GM12865 (cell line): ENCODE measurements around the gene MUC20.

Experiments used
- DNase-seq: peaks from one replicate; pipeline ENCODE4 v3.0.0; 2010; ENCODE audit warnings: low read depth
- H3K4me3 ChIP-seq: 2 replicates; pipeline ENCODE4 v1.5.1; 2011; ENCODE audit warnings: mild to moderate bottlenecking, low read depth, low read length, control low read depth
- CTCF ChIP-seq: IDR thresholded peaks from 2 replicates; pipeline ENCODE4 v1.5.1; 2011; ENCODE audit warnings: low read length, control low read depth, low read depth, inconsistent platforms; ENCODE audit not compliant: insufficient read depth; ENCODE audit errors: missing control alignments

Gene MUC20

GRCh38 chr3:195697582-195698324 lies 23.0 kb upstream of the MUC20 start:
- H3K4me3 ChIP-seq, result no peak overlapping the region
- TF ChIP-seq CTCF, result no peak
- no peak for DNase-seq

- DNase-seq, result no peak
- TF ChIP-seq CTCF, result no peak
- H3K4me3 ChIP-seq, result no peak overlapping the region
These were observed 22.5 kb upstream of the MUC20 start for GRCh38 chr3:195698325-195698646.

DNA sequence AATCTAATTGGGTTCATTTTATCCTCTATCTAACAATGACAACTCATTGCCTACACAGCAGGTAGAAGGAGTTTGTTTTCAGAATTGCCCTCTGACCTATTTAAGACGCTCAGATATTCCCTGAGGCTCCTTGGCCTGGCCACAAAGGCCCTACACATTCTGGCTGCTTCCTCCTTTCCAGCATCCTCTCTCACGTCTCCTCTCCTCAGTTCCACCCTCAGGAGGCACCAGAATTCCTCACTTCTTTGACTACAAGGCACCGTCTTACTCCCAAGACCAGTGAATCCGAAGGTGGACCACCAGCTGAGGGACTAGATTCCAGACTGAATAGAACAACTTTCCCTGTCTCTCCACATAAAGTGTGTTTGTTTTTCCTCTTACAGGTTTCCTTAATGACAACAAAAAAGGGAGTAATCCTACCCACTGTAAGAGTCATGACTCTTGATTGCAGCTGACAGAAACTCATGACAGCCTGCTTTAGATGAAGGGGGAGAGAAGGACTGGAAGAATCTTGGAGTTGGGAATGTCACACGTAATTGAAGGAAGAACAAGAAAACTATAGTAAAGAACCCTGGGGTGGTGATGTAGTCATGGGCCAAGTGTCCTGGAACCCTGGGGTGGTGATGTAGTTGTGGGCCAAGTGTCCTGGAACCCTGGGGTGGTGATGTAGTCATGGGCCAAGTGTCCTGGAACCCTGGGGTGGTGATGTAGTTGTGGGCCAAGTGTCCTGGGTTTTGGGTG lies 22.0 kb upstream of the MUC20 start:
- DNase-seq, result no peak
- no peak overlapping the region for H3K4me3 ChIP-seq
- no peak for TF ChIP-seq CTCF

DNA sequence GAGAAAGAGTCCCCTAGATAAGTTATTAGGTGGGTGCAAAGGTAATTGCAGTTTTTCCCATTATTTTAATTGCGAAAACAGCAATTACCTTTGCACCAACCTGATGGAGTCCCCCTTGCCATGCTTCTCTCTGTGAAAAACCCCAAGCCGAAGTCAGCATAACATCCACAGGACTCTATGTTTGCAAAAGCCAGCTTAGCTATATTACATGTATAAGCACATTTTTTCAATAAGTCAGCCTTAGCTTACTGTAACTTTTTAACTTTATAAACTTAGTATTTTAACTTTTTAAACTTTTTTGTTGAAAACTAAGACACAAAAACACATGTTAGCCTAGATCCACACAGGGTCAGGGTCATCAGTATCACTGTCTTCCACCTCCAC lies 21.4 kb upstream of the MUC20 start:
- H3K4me3 ChIP-seq, result no peak overlapping the region
- TF ChIP-seq CTCF, result no peak
- DNase-seq, result no peak

GRCh38 chr3:195699860-195700259 lies 20.9 kb upstream of the MUC20 start:
- no peak for DNase-seq
- TF ChIP-seq CTCF, result no peak
- no peak overlapping the region for H3K4me3 ChIP-seq

DNA sequence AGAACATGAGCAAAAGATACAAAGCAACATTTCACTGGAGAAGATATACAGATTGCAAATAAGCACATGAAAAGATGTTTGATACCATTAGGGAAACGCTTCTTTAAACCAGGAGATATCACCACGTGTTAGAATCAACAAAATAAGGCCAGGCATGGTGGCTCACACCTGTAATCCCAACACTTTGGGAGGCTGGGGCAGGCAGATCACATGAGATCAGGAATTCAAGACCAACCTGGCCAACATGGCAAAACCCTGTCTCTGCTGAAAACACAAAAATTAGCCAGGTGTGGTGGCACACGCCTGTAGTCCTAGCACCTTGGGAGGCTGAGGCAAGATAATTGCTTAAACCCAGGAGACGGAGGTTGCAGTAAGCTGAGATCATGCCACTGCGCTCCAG lies 20.5 kb upstream of the MUC20 start:
- no peak overlapping the region for H3K4me3 ChIP-seq
- no peak for DNase-seq
- no peak for TF ChIP-seq CTCF
